ENCODE results near the gene YPEL2. TPM values are rescaled to one million over a fixed set of nuclear protein-coding genes. Genes with fewer than 3 reads are reported as not detected.

YPEL2 gene
- polyA plus RNA-seq, 1 donor (not counting 4 experiments of a cell fraction or from before 2014, with no cell fraction given) = 4.6 TPM

DNA sequence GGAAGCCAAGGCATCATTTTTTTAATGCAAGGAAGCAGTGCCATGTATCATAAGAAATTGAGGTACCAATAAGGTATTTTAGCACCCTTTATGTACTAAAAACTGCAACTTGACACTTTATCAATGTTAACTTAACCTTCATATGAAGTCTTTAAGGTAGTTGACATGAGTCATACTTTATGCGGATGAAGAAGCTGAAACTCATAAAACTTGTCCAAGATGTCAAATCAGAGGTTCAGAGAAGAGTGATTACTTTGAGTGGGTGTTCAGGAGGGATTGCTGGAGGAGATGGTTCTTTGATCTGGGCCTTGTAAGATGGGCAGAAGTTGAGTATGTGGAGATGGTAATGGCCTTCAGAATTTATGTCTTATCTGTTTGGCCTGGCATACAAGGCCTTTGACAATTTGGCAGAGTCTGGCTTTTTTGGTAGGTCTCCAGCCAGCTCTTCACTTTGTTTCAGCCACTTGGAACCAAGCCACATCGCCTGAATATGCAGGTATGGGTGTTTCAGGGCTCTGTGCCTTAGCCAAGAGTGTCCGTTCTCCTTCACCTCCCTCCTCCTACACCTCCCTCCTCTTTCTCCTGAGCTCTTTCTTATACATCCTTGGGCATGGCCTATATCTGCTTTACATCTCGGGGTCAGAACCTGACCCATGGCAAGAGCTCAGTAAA lies 23.7 kb downstream of the YPEL2 start:
- no peaks in the 10 kb centered on the region for H3K9me1 ChIP-seq (ENCODE audit: control insufficient read depth, extremely low read depth, insufficient read depth, low read length)
- no peak overlapping the region for H3K9ac ChIP-seq (ENCODE audit: control insufficient read depth, extremely low read depth, insufficient read depth, low read length)
- no peak for DNase-seq (ENCODE audit: low read depth, low spot score)
- H2AFZ ChIP-seq (ENCODE audit: control insufficient read depth, low read length) = no peak overlapping the region
- no peaks in the 10 kb centered on the region for H3K9me3 ChIP-seq (ENCODE audit: control insufficient read depth, low read depth, low read length)
- TF ChIP-seq, protein P1, sequence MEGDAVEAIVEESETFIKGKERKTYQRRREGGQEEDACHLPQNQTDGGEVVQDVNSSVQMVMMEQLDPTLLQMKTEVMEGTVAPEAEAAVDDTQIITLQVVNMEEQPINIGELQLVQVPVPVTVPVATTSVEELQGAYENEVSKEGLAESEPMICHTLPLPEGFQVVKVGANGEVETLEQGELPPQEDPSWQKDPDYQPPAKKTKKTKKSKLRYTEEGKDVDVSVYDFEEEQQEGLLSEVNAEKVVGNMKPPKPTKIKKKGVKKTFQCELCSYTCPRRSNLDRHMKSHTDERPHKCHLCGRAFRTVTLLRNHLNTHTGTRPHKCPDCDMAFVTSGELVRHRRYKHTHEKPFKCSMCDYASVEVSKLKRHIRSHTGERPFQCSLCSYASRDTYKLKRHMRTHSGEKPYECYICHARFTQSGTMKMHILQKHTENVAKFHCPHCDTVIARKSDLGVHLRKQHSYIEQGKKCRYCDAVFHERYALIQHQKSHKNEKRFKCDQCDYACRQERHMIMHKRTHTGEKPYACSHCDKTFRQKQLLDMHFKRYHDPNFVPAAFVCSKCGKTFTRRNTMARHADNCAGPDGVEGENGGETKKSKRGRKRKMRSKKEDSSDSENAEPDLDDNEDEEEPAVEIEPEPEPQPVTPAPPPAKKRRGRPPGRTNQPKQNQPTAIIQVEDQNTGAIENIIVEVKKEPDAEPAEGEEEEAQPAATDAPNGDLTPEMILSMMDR (optimal IDR thresholded peaks at IDR 0.05 in 1 of 3, IDR thresholded peaks at IDR 0.05 in 1 of 3, conservative IDR thresholded peaks at IDR 0.05 in 1 of 3; ENCODE audit: extremely low read depth in 1 of 3, insufficient read depth in 2 of 3, low read length in 3 of 3) = no peak
- TF ChIP-seq EZH2 (IDR thresholded peaks at IDR 0.05; ENCODE audit: low read length) = no peak
- H3K4me1 ChIP-seq (ENCODE audit: control insufficient read depth, extremely low read depth, insufficient read depth, low read length) = peaks cover 6% of the 10 kb centered on the region
- peaks cover 0 to 2% of the 10 kb centered on the region in 2 experiments for H3K36me3 ChIP-seq (ENCODE audit: control insufficient read depth in 2 of 2, extremely low read depth in 1 of 2, insufficient read depth in 2 of 2, low read length in 2 of 2)
- H3K4me2 ChIP-seq (ENCODE audit: control insufficient read depth, extremely low read depth, insufficient read depth, low read depth, low read length) = no peak overlapping the region
- dilution Hi-C loops (cut with MboI; ENCODE audit: extremely low pct_ligation_motif_present, low sequenced_read_pairs) = no loop called here
- no peaks in the 10 kb centered on the region for H3K79me2 ChIP-seq (ENCODE audit: control insufficient read depth, insufficient read depth, low read length)
- H3K27me3 ChIP-seq (ENCODE audit: control insufficient read depth, extremely low read depth, insufficient read depth, low read length) = no peaks in the 10 kb centered on the region
- no peak for FAIRE-seq
- H3K4me3 ChIP-seq (ENCODE audit: control insufficient read depth in 2 of 3, extremely low read depth in 1 of 3, insufficient read depth in 2 of 3, low read depth in 1 of 3, low read length in 3 of 3) = no peak overlapping the region
- no peaks in the 10 kb centered on the region for H4K20me1 ChIP-seq (ENCODE audit: control insufficient read depth, extremely low read depth, insufficient read depth, low read length)
- H3K27ac ChIP-seq (ENCODE audit: control insufficient read depth, insufficient read depth, low read length) = no peak overlapping the region

DNA sequence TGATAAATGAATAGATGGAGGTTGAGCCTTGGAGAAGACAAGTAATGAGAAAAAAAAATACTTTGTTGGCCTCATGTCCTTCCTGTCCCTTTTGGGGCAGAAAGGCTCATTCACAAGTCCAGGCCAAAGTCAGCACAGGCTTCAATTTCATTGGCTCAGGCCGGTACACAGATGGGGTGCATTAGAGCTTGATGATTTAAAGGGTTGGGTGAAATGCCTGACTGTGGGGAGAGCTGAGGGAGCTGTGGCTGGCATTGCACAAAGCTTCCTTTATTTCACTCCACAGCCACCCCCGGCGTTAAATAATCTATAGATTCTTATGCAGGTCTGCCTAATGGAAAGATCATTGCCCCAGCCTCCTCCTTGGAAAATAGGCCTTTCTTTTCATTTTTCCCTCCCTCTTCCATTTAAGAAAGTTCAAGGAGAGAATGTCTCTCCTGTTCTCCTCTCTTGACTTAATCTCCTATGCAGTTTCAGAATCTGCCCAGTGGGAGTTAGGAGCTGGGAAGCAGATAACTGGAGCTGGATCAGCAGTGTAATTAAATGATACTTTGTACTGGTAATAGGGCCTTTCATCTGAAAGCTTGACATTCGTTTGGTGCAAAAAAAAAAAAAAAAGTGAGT lies 24.4 kb downstream of the YPEL2 start:
- no peaks in the 10 kb centered on the region for H3K9me1 ChIP-seq (ENCODE audit: control insufficient read depth, extremely low read depth, insufficient read depth, low read length)
- no peak overlapping the region for H3K9ac ChIP-seq (ENCODE audit: control insufficient read depth, extremely low read depth, insufficient read depth, low read length)
- no peak overlapping the region for H3K4me2 ChIP-seq (ENCODE audit: control insufficient read depth, extremely low read depth, insufficient read depth, low read depth, low read length)
- no peak for FAIRE-seq
- no peaks in the 10 kb centered on the region for H3K79me2 ChIP-seq (ENCODE audit: control insufficient read depth, insufficient read depth, low read length)
- no peak for TF ChIP-seq EZH2 (IDR thresholded peaks at IDR 0.05; ENCODE audit: low read length)
- TF ChIP-seq, protein P1 (optimal IDR thresholded peaks at IDR 0.05 in 1 of 3, IDR thresholded peaks at IDR 0.05 in 1 of 3, conservative IDR thresholded peaks at IDR 0.05 in 1 of 3; ENCODE audit: extremely low read depth in 1 of 3, insufficient read depth in 2 of 3, low read length in 3 of 3) = no peak
- H3K27ac ChIP-seq (ENCODE audit: control insufficient read depth, insufficient read depth, low read length) = no peak overlapping the region
- peaks cover 0 to 2% of the 10 kb centered on the region in 2 experiments for H3K36me3 ChIP-seq (ENCODE audit: control insufficient read depth in 2 of 2, extremely low read depth in 1 of 2, insufficient read depth in 2 of 2, low read length in 2 of 2)
- H3K27me3 ChIP-seq (ENCODE audit: control insufficient read depth, extremely low read depth, insufficient read depth, low read length) = no peaks in the 10 kb centered on the region
- H3K4me3 ChIP-seq (ENCODE audit: control insufficient read depth in 2 of 3, extremely low read depth in 1 of 3, insufficient read depth in 2 of 3, low read depth in 1 of 3, low read length in 3 of 3) = no peak overlapping the region
- peaks cover 6% of the 10 kb centered on the region for H3K4me1 ChIP-seq (ENCODE audit: control insufficient read depth, extremely low read depth, insufficient read depth, low read length)
- DNase-seq (ENCODE audit: low read depth, low spot score) = no peak
- H4K20me1 ChIP-seq (ENCODE audit: control insufficient read depth, extremely low read depth, insufficient read depth, low read length) = no peaks in the 10 kb centered on the region
- no peaks in the 10 kb centered on the region for H3K9me3 ChIP-seq (ENCODE audit: control insufficient read depth, low read depth, low read length)
- dilution Hi-C loops (cut with MboI; ENCODE audit: extremely low pct_ligation_motif_present, low sequenced_read_pairs) = no loop called here
- no peak overlapping the region for H2AFZ ChIP-seq (ENCODE audit: control insufficient read depth, low read length)

All from keratinocyte (primary cell).